Brain microvascular endothelial cell (primary cell): Measurements from ENCODE around the gene ARTN.

Source experiments
- DNase-seq: peaks from one replicate; pipeline ENCODE4 v3.0.0-alpha.2; 2020
- H3K27ac ChIP-seq: fragments of 250-450 bp; sonication (Bioruptor Pico); 2 replicates; pipeline ENCODE4 v1.5.1; 2020; ENCODE audit warnings: mild to moderate bottlenecking, moderate library complexity
- H3K27me3 ChIP-seq: fragments of 250-450 bp; sonication (Bioruptor Pico); replicated peaks from 2 replicates; pipeline ENCODE4 v1.5.1; 2020; ENCODE audit warnings: mild to moderate bottlenecking
- H3K36me3 ChIP-seq: fragments of 250-450 bp; sonication (Bioruptor Pico); replicated peaks from 2 replicates; pipeline ENCODE4 v1.5.1; 2020; ENCODE audit warnings: mild to moderate bottlenecking
- H3K4me3 ChIP-seq: 2 replicates; pipeline ENCODE4 v1.5.1; 2011; ENCODE audit warnings: low read depth, mild to moderate bottlenecking, control low read depth, low read length, moderate library complexity
- CTCF ChIP-seq: IDR thresholded peaks from 2 replicates; pipeline ENCODE4 v1.5.1; 2011; ENCODE audit warnings: low read depth, mild to moderate bottlenecking, moderate library complexity, low read length, control low read depth, inconsistent platforms; ENCODE audit errors: missing control alignments
- in situ Hi-C: cut with HindIII; loops from 2 replicates; pipeline ENCODE4 v1.10.0; 2017; ENCODE audit warnings: low sequenced_read_pairs, low pct_ligation_motif_present

Gene ARTN

GRCh38 chr1:43938892-43939587 lies 5.4 kb downstream of the ARTN start:
- Histone ChIP-seq H3K36me3 (no peaks in the 10 kb centered on the region), H3K27me3 (no peaks in the 10 kb centered on the region), H3K4me3 (no peak overlapping the region), H3K27ac (no peak overlapping the region)
- TF ChIP-seq CTCF: no peak
- DNase-seq: no peak
- in situ Hi-C loops: loop anchor here (25.0 kb wide), 1 partner anchor 177 kb away; no protein-coding TSS in a partner anchor

- Histone ChIP-seq H3K27me3 (no peaks in the 10 kb centered on the region), H3K4me3 (no peak overlapping the region), H3K27ac (no peak overlapping the region), H3K36me3 (no peaks in the 10 kb centered on the region)
- no peak for DNase-seq
- in situ Hi-C loops: loop anchor here (25.0 kb wide), 1 partner anchor 180 kb away; no protein-coding TSS in a partner anchor
- TF ChIP-seq CTCF: no peak
These were observed 8.8 kb downstream of the ARTN start for GRCh38 chr1:43942411-43942810.

- no peaks in the 10 kb centered on the region for H3K27me3 ChIP-seq
- in situ Hi-C loops: loop anchor here (25.0 kb wide), 1 partner anchor 183 kb away; no protein-coding TSS in a partner anchor
- TF ChIP-seq CTCF: no peak
- H3K36me3 ChIP-seq: no peaks in the 10 kb centered on the region
- no peak overlapping the region for H3K4me3 ChIP-seq
- H3K27ac ChIP-seq: no peak overlapping the region
- no peak for DNase-seq
These were observed 11.3 kb downstream of the ARTN start for GRCh38 chr1:43944860-43945259.

- no peak overlapping the region for H3K27ac ChIP-seq
- H3K27me3 ChIP-seq: no peaks in the 10 kb centered on the region
- TF ChIP-seq CTCF: no peak
- in situ Hi-C loops: loop anchor here (25.0 kb wide), 1 partner anchor 183 kb away; no protein-coding TSS in a partner anchor
- peak overlapping the region; percentile 90 for H3K4me3 ChIP-seq
- H3K36me3 ChIP-seq: peaks cover 8% of the 10 kb centered on the region
- DNase-seq: no peak
These were observed 12.2 kb downstream of the ARTN start for GRCh38 chr1:43945674-43946235.

GRCh38 chr1:43946236-43947060 lies 12.8 kb downstream of the ARTN start, which contains the start of gene IPO13:
TSS of gene IPO13 (plus strand) at chr1:43946950. CDS start at chr1:43947601, 651 bp downstream.
- Histone ChIP-seq H3K4me3 (peak within 1 kb of the TSS; percentile 90), H3K27me3 (no peaks in the 10 kb centered on the region), H3K27ac (peak within 1 kb of the TSS; percentile 100), H3K36me3 (peaks cover 8% of the 10 kb centered on the region)
- TF ChIP-seq CTCF: peak; percentile 60
- in situ Hi-C loops: loop anchor here (25.0 kb wide), 1 partner anchor 184 kb away; no protein-coding TSS in a partner anchor
- DNase-seq: peak; percentile 87
